Stimulated activated memory B cell treated with anti-CD40 and anti-IgM and Interleukin-4, amounts not matched to agents 10 μg/mL and 1 μg/mL and 100 μg/mL, for 72 hours (primary cell): ENCODE measurements around the gene BCHE.

ENCODE experiments used
- ATAC-seq: fragments of 150-1000 bp; cut with Tn5 transposase; 2 replicates; pipeline ENCODE4 v1.10.0; 2021
- H3K27ac Mint-ChIP-seq: one replicate; pipeline ENCODE4 v1.8.0; 2022; ENCODE audit warnings: mild to moderate bottlenecking, mixed read lengths
- H3K27me3 Mint-ChIP-seq: one replicate; pipeline ENCODE4 v1.8.0; 2022; ENCODE audit warnings: mixed read lengths
- H3K36me3 Mint-ChIP-seq: one replicate; pipeline ENCODE4 v1.8.0; 2022; ENCODE audit warnings: mixed read lengths
- H3K4me1 Mint-ChIP-seq: one replicate; pipeline ENCODE4 v1.8.0; 2022; ENCODE audit warnings: mixed read lengths
- H3K4me3 Mint-ChIP-seq: one replicate; pipeline ENCODE4 v1.8.0; 2022; ENCODE audit warnings: mild to moderate bottlenecking, moderate library complexity, mixed read lengths
- H3K9me3 Mint-ChIP-seq: one replicate; pipeline ENCODE4 v1.8.0; 2022; ENCODE audit warnings: mixed read lengths

Gene BCHE

DNA sequence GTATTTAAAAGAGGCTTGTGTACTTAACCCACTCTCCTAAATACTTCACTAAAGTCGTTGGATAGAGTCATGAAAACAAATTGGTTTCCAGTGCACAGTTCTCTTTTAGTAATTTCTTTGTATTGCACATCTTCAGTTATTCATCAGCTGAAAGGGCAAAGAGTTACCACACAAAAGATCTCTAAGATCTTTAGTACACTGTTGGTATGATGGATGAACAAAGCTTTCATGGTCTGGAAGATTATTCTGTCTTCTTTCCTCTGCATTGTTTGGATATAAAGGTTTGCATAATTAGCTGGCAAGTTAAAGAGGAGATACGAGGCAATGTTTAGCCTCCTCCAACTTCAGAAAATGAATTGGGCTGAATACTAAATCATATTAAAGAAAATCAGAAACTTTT, 40.5 kb downstream of the BCHE start:
- peaks cover 6% of the 10 kb centered on the region for H3K9me3 Mint-ChIP-seq
- no peak for ATAC-seq
- no peaks in the 10 kb centered on the region for H3K27me3 Mint-ChIP-seq
- no peaks in the 10 kb centered on the region for H3K4me1 Mint-ChIP-seq
- no peaks in the 10 kb centered on the region for H3K36me3 Mint-ChIP-seq
- H3K27ac Mint-ChIP-seq, result no peak overlapping the region
- no peak overlapping the region for H3K4me3 Mint-ChIP-seq

DNA sequence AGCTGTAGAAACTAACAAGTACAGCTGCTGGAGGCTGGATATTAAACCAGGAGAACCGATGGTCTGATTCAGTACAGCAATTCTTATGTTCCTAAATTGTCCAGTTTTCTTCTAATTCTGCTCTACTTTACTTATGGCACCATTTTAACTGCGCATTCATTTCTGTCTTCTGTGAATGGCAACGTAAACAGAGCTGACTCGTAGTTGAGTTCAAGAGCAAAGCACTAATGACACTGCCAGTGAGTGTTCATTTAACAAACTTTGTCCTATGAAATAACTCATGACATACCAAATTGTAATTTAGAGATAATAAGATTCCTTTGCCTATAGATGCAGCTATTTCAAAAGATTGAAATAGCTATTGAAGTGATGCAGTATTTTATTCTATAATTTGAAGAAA, 48.7 kb downstream of the BCHE start:
- H3K4me1 Mint-ChIP-seq, result no peaks in the 10 kb centered on the region
- no peaks in the 10 kb centered on the region for H3K36me3 Mint-ChIP-seq
- H3K27ac Mint-ChIP-seq, result no peak overlapping the region
- H3K4me3 Mint-ChIP-seq, result no peak overlapping the region
- H3K9me3 Mint-ChIP-seq, result peaks cover 10% of the 10 kb centered on the region
- H3K27me3 Mint-ChIP-seq, result no peaks in the 10 kb centered on the region
- ATAC-seq, result no peak

DNA sequence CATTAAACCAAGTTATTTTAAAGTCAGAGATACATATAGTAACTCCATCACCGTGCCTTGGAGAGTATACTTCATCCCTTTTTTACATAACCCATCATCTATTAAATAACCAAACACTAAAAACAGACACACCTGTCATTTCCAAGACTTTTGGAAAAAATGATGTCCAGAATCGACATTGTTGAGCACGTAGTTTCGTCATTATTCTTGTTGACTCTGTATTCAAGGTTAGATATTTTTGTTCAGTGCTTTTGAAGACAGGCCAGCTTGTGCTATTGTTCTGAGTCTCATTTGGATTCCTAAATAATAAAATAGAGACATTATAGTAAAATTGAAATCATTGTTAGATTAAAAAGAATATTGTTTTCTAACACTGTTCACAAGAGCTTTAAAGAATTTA, 51.2 kb downstream of the BCHE start:
- peaks cover 9% of the 10 kb centered on the region for H3K9me3 Mint-ChIP-seq
- no peak overlapping the region for H3K4me3 Mint-ChIP-seq
- no peak overlapping the region for H3K27ac Mint-ChIP-seq
- H3K36me3 Mint-ChIP-seq, result no peaks in the 10 kb centered on the region
- no peak for ATAC-seq
- H3K4me1 Mint-ChIP-seq, result no peaks in the 10 kb centered on the region
- no peaks in the 10 kb centered on the region for H3K27me3 Mint-ChIP-seq

DNA sequence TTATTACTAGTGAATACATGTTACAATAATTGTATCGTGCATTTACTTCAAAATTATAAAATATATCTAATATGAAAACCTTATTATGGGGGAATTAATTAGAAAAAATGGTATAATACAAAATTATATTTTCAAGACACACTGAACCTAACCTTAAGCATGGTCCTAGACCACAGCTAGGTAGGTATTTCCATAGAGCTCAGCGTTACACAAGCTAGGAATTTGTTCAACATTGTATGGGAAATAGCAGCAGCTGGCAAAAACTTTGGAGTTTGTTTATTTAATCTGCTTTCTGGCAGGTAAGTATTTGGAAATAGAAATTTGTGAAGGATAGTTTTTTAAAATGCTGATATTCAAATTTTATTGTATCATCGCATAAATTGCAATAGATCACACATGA, 52.9 kb downstream of the BCHE start:
- no peak overlapping the region for H3K27ac Mint-ChIP-seq
- H3K27me3 Mint-ChIP-seq, result no peaks in the 10 kb centered on the region
- H3K4me3 Mint-ChIP-seq, result no peak overlapping the region
- H3K4me1 Mint-ChIP-seq, result no peaks in the 10 kb centered on the region
- H3K9me3 Mint-ChIP-seq, result peaks cover 3% of the 10 kb centered on the region
- ATAC-seq, result no peak
- H3K36me3 Mint-ChIP-seq, result no peaks in the 10 kb centered on the region

DNA sequence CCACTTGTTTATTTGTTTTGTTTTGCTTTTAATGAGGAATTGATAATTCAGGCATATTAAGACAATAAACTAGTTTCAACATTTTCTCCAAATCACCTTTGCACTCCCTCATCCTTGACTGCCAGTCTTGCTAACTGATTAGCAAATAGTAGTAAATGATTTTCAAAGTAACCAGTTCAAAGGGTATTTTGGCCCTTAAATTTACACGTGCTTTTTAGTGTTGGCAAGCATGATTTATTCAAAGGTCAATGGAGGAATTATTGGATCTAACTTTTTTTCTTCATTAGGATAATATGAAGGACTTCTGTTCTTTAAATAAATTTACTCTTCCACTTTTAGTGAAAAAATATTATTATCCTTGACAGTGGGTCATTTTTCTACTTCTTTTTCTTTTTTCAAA, 53.8 kb downstream of the BCHE start:
- no peak overlapping the region for H3K4me3 Mint-ChIP-seq
- no peak for ATAC-seq
- no peaks in the 10 kb centered on the region for H3K4me1 Mint-ChIP-seq
- H3K9me3 Mint-ChIP-seq, result peaks cover 3% of the 10 kb centered on the region
- no peaks in the 10 kb centered on the region for H3K36me3 Mint-ChIP-seq
- no peak overlapping the region for H3K27ac Mint-ChIP-seq
- no peaks in the 10 kb centered on the region for H3K27me3 Mint-ChIP-seq

DNA sequence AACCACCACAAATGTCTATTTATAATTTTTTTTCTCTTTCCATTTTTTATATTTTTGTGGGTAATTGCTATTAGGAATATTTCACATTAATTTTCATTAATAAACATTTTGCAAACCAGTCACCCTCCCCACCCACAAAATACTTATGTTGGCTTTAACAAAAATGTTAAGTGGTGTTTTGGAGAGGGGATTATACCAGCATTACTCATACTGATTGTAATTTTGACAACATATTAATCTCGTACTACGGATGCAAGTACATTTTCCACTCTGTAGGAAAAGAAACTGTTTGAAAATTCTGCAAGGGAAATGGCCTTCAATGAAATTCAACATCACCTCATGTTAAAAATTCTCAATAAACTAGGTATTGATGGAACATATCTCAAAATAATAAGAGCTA, 58.3 kb downstream of the BCHE start:
- no peak overlapping the region for H3K4me3 Mint-ChIP-seq
- H3K9me3 Mint-ChIP-seq, result peaks cover 5% of the 10 kb centered on the region
- no peaks in the 10 kb centered on the region for H3K4me1 Mint-ChIP-seq
- no peaks in the 10 kb centered on the region for H3K36me3 Mint-ChIP-seq
- no peak overlapping the region for H3K27ac Mint-ChIP-seq
- ATAC-seq, result no peak
- H3K27me3 Mint-ChIP-seq, result no peaks in the 10 kb centered on the region

DNA sequence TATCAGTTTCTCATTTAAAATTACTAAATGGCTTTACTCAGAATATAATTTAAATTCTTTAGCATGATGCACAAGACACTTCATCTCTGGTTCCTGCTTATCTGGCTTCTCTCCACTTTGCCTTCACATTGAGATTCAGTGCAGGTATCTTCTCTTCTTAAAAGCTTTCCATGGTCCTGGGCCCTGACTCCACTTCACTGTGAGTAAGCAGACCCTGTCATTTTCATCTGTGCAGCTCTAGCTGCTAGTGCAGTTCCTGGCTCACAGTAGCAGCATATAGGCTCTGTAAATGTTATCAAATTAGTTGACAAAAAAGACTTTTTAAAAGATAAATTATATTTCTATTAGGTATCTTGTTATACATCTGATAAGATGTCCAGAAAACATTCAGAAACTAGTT, 58.8 kb downstream of the BCHE start:
- no peak for ATAC-seq
- no peaks in the 10 kb centered on the region for H3K4me1 Mint-ChIP-seq
- H3K27me3 Mint-ChIP-seq, result no peaks in the 10 kb centered on the region
- H3K36me3 Mint-ChIP-seq, result no peaks in the 10 kb centered on the region
- no peak overlapping the region for H3K4me3 Mint-ChIP-seq
- peaks cover 5% of the 10 kb centered on the region for H3K9me3 Mint-ChIP-seq
- H3K27ac Mint-ChIP-seq, result no peak overlapping the region

DNA sequence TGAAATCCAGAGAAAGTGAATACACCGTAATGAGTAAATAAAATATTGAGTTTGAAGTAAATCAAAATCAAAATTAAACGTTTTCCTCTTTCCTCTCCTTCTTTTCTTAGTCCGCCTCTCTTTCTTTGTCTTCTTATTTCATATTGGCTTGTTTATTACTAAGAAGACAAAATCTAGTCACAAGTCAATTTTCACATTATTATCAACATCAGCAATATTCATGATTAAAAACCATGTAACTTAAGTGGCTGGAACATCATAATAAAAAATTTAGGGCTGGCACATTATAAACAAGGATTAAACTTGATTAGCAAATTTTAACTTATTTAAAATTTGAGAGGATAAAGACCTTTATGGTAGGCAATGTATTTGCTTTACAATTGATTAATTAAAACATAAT, 61.4 kb downstream of the BCHE start:
- ATAC-seq, result no peak
- Mint-ChIP-seq H3K4me3 (no peak overlapping the region), H3K27ac (no peak overlapping the region), H3K9me3 (peaks cover 3% of the 10 kb centered on the region), H3K36me3 (no peaks in the 10 kb centered on the region), H3K4me1 (no peaks in the 10 kb centered on the region), H3K27me3 (no peaks in the 10 kb centered on the region)

DNA sequence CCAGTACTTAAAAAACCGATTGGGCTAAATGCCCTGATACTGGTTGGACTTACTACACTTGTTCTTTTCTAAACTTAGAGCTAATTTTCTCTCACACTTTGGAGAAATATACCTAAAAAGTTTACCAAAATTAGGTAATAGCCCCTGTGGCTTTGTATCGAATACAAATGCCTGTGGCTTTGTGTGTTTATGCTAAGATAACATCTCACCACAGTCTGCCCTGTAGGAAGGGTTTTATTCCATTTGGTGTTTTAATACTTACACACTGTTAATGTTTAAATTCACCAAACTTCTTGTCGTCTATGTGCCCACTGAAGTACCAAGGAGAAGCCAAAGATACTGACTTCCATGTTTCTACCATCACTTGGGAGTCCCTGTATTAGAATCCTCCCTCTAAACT, 66.4 kb downstream of the BCHE start:
- H3K27ac Mint-ChIP-seq, result no peak overlapping the region
- no peaks in the 10 kb centered on the region for H3K27me3 Mint-ChIP-seq
- H3K4me1 Mint-ChIP-seq, result no peaks in the 10 kb centered on the region
- no peaks in the 10 kb centered on the region for H3K36me3 Mint-ChIP-seq
- no peak for ATAC-seq
- H3K4me3 Mint-ChIP-seq, result no peak overlapping the region
- peaks cover 4% of the 10 kb centered on the region for H3K9me3 Mint-ChIP-seq

DNA sequence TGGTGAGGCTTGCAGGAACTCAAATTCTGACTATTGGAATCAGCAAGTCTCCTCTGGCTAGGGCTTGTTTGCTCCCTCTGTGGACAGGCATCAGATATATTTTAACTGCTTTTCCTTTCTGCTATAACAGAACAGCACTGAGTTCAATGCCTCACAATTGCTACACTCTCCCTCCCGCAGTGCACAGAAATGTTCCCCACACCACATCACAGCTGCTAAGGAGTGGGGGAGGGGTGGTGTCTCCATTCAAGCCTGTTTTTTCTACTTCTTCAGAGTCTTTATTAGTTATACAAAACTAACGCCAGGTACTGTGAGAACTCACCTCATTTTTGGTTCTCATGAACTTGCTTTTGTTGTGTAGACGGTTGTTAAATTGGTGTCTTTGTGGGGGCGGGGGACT, 68.5 kb downstream of the BCHE start:
- no peaks in the 10 kb centered on the region for H3K36me3 Mint-ChIP-seq
- no peak overlapping the region for H3K27ac Mint-ChIP-seq
- no peak overlapping the region for H3K4me3 Mint-ChIP-seq
- no peaks in the 10 kb centered on the region for H3K27me3 Mint-ChIP-seq
- no peak for ATAC-seq
- peaks cover 5% of the 10 kb centered on the region for H3K9me3 Mint-ChIP-seq
- no peaks in the 10 kb centered on the region for H3K4me1 Mint-ChIP-seq

DNA sequence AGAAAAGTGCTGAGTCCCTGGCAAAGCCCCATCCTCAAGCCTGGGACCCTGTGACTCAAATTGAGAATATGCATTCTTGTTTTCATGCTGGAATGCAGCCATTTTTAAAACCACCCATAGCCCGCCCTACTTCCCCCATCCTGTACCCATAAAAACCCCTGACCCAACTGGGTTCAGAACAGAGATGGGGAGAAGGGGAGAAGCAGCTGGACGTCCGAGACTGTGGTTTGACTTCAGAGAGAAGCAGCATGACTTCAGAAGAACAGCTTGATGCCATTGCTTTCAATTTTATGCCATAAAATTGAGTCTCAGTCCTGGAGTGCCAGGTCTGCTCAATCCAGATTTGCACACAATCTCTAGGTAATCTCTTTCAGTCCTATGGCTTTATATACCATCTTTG, 78.2 kb downstream of the BCHE start:
- Mint-ChIP-seq H3K4me3 (no peak overlapping the region), H3K27ac (no peak overlapping the region), H3K9me3 (peaks cover 6% of the 10 kb centered on the region), H3K27me3 (no peaks in the 10 kb centered on the region), H3K4me1 (no peaks in the 10 kb centered on the region), H3K36me3 (no peaks in the 10 kb centered on the region)
- no peak for ATAC-seq

DNA sequence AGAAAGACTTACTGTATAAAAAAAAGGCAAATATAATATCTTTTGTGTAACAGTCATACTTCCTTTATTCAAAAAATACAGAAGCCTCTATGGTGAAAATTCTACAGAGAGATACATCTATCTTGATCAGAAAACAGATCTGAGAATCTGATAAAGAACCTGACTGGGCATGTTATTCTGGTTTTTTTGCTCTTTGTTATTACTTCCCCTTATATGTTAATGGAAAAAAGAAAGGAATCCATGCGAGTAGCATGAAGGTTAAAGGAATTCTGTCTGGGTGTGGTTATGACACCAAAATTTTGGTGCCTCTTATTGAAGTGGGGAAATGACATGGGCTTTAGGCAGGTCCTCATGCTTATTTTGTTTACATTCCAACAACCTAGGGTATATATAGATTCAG, 81.7 kb downstream of the BCHE start:
- H3K4me3 Mint-ChIP-seq, result no peak overlapping the region
- H3K27ac Mint-ChIP-seq, result no peak overlapping the region
- no peak for ATAC-seq
- H3K9me3 Mint-ChIP-seq, result peaks cover 3% of the 10 kb centered on the region
- H3K4me1 Mint-ChIP-seq, result no peaks in the 10 kb centered on the region
- no peaks in the 10 kb centered on the region for H3K27me3 Mint-ChIP-seq
- no peaks in the 10 kb centered on the region for H3K36me3 Mint-ChIP-seq

DNA sequence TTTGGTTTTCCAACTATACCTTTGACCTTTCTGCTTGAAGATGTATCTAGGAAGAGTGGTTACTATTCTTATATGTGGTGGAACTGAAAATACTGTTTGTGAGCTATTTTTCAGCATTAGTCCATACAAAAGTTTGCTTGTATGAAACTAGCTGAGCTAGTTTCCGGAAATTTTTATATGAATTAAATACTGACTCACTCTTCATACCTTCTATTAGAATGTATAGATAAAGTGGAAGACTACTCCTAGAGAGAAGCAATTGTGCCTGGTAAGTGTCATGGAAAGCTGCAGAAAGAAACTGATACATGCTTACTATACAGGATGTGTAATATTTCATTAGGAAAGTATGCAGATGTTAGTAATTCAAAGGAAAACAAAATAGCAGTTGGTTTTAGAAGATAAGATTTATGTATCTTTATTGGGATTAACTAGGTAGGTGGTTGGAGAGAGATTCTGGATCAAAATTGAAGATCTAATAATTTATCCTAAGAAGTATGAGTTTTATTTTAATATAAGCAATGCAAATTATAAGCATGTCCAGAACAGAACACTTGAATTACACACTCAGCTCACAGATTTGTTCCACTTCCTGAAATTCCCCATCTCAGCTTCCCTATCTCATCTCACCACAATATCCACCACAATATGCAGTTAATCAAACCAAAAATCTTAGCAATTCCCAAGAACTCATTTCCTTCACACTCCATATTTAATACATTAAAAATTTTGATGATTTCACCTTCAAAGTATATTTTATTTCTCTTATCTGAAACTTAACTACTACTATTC, 82.8 kb downstream of the BCHE start:
- Mint-ChIP-seq H3K27ac (no peak overlapping the region), H3K27me3 (no peaks in the 10 kb centered on the region), H3K4me1 (no peaks in the 10 kb centered on the region)

DNA sequence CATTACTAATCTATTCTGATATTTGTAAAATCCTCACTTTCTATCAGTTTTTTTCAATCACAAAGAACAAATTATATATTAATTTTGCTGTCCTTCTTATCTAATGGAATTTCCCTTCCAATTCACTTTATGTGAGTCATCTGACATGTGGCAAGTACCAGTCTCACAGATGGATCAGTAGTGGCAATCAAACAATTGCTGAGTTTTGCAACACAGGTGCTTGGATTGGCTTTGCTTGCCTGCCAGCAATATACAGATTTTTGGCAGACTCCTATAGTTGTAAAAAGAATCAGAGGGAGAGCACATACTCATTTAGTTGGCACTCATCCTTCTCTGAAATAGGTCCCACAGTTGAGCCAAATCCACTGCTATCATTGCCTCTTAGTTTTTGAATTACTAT, 83.7 kb downstream of the BCHE start:
- no peaks in the 10 kb centered on the region for H3K4me1 Mint-ChIP-seq
- H3K27me3 Mint-ChIP-seq, result no peaks in the 10 kb centered on the region
- H3K36me3 Mint-ChIP-seq, result no peaks in the 10 kb centered on the region
- ATAC-seq, result no peak
- no peak overlapping the region for H3K4me3 Mint-ChIP-seq
- no peak overlapping the region for H3K27ac Mint-ChIP-seq
- no peaks in the 10 kb centered on the region for H3K9me3 Mint-ChIP-seq

More for the DNA sequence above, 82.8 kb downstream of the BCHE start:
- H3K9me3 Mint-ChIP-seq, result no peaks in the 10 kb centered on the region
- no peak for ATAC-seq
- H3K4me3 Mint-ChIP-seq, result no peak overlapping the region
- no peaks in the 10 kb centered on the region for H3K36me3 Mint-ChIP-seq

DNA sequence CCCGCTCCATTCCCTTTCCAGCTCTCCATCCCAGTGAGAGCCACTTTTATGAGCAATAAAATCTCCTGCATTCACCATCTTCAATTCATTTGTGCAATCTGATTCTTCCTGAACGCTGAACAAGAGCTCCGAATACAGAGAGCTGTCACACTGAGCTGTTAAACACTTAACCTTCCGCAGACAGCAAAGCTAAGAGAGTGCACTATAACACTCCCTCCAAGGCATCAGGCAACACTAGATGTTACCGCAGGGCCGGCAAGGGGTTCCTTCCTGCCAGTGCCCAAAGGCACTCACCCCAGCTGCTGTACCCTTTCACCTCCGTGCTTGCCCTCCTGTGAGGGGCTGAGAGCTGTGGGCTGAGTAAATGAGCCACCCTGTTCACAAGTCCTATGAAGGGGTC, 85.6 kb downstream of the BCHE start:
- Mint-ChIP-seq H3K4me3 (no peak overlapping the region), H3K9me3 (no peaks in the 10 kb centered on the region), H3K27me3 (no peaks in the 10 kb centered on the region), H3K27ac (no peak overlapping the region), H3K36me3 (no peaks in the 10 kb centered on the region), H3K4me1 (no peaks in the 10 kb centered on the region)
- ATAC-seq, result no peak

DNA sequence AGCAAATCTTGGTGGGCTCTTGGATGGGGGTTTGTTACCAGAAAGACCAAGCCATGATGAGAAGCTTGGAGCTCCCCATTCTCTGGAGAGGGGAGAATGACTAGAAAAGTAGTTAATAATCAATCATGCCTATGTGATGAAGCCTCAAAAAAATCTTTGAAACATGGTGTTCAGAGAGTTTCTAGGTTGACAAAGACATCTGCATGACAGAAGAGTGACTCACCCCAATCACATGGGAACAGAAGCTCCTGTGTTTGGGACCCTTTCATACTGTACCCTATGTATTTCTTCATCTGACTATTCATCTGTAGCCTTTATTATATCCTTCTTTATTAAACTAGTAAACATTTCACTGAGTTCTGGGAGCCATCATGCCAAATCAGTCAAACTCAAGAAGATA, 87.4 kb downstream of the BCHE start:
- no peak overlapping the region for H3K27ac Mint-ChIP-seq

DNA sequence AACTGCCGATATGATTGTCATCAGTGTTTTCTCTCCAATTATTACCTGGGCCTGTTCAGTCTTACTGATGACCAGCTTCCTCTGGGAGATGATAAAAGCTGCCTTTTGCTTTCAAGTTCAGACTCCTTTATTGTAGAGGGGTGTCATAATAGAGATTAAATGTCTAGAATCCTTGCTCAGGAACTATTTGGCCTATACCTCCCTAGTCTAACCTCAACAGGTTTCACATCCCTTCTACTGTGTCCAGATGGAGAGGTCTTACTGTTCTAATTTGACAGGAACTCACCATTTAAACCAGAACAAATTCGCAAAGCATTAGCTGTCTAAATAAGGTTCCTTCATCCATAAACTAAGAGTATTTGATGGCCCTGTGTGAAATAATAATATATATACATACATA, 88.0 kb downstream of the BCHE start:
- no peaks in the 10 kb centered on the region for H3K27me3 Mint-ChIP-seq
- H3K4me1 Mint-ChIP-seq, result no peaks in the 10 kb centered on the region
- H3K9me3 Mint-ChIP-seq, result no peaks in the 10 kb centered on the region
- H3K36me3 Mint-ChIP-seq, result no peaks in the 10 kb centered on the region
- H3K4me3 Mint-ChIP-seq, result no peak overlapping the region
- ATAC-seq, result no peak
- no peak overlapping the region for H3K27ac Mint-ChIP-seq

More for the DNA sequence above, 87.4 kb downstream of the BCHE start:
- Mint-ChIP-seq H3K4me3 (no peak overlapping the region), H3K9me3 (no peaks in the 10 kb centered on the region), H3K36me3 (no peaks in the 10 kb centered on the region), H3K4me1 (no peaks in the 10 kb centered on the region), H3K27me3 (no peaks in the 10 kb centered on the region)
- no peak for ATAC-seq
